ENCODE measurements around the gene MAST1.
"Not testable (repeated sequence)": the region's sequence is repeated elsewhere in the genome, so short reads cannot be mapped to it uniquely, and the experiment has no call there.

Gene MAST1

DNA sequence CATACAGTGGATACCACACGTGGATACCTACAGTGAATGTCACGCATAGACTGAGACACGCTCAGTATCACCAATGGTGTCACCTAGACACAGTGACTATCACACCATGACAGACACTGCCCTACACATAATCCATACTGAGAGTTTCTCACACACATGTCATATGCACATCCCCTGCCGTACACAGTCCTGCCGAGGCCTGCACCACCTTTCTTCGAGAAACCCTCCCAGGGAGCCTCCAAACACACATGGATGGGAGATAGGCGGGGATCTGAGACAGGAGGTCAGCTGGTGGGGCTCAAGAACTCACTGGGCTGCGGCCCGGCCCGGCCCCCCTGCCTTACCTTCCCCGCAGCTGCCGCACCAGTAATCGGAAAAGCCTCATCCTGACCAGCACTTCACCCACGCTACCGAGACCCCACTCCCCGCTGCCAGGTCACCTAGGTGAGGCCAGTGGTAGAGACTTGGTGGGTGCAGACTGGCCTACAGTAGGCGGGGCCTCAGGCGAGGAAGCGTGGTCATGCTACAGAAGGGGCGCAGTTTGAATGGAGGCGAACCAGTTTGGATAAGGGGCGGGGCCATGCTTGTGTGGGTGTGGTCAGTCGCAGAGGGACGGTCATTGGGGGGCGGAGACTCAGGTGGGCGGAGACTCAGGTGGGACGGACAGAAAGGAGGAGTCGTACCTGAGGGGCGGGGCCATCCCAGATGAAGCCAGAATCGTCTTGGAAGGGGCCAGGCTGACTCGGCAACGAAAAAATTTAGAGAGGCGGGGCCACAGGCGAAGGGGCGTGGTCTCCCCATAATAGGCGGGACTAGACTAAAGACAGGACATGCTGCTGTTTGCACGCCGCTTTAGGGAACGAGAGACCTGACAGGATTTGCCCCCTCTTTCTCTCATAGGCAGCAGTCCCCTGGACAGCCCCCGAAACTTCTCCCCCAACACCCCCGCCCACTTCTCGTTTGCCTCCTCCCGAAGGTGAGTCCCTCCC, 2.1 kb downstream of the MAST1 start:
- no peak for DNase-seq (ENCODE audit: low read depth)

DNA sequence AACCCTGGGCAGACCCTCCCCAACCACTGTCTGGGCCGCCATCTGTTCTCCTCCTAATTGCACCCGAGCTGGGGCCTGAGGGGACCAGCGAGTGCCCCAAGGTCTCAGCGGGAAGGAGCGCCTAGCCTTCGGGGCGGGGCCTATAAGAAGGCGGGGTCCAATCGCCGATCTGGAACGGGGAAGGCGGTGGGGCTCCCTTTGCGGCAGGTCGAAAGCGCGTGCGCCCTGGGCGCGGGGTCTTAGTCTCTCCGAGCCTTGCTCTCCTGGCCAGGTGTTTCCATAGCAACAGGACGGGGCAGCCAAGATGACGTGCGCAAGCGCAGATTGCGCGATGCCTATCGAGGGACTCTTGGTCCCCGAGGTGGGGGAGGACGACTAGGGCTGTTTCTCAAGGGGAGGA, 2.8 kb downstream of the MAST1 start:
- DNase-seq (ENCODE audit: low read depth): no peak

DNA sequence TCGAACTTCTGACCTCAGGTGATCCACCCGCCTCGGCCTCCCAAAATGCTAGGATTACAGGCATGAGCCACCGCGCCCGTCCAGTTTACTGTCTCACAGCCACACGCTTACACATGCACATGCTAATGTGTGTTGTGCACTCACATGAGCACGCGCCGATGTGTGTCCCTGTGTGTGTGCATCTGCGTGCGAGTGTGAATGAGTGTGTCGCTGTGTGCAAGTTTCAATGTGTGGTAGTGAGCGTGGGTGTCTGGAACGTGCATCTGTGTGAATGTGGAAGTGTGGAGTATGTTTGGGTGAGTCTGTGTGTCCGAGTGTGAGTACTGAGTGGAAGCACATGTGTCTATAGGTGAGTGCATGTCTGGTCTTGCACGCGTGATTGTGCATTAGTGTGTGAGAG, 4.2 kb downstream of the MAST1 start:
- no peak for DNase-seq (ENCODE audit: low read depth)

DNA sequence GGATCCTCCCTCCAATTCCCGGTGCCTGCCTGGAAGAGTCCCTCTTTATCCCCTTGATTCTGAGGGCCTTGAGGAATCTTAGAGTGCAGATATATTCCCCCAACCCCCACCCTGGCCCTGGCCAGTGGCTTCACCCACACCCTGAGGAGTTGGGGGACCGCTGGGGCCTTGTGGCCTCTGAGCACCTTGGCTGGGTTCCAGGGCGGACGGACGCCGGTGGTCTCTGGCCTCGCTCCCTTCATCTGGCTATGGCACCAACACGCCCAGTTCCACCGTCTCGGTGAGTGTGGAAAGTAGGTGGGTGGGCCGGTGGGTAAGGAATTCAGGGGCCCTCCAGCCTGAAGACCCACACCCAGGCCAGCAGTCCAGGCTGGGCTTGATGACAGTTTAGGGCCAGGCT, 5.0 kb downstream of the MAST1 start:
- no peak for DNase-seq (ENCODE audit: low read depth)

DNA sequence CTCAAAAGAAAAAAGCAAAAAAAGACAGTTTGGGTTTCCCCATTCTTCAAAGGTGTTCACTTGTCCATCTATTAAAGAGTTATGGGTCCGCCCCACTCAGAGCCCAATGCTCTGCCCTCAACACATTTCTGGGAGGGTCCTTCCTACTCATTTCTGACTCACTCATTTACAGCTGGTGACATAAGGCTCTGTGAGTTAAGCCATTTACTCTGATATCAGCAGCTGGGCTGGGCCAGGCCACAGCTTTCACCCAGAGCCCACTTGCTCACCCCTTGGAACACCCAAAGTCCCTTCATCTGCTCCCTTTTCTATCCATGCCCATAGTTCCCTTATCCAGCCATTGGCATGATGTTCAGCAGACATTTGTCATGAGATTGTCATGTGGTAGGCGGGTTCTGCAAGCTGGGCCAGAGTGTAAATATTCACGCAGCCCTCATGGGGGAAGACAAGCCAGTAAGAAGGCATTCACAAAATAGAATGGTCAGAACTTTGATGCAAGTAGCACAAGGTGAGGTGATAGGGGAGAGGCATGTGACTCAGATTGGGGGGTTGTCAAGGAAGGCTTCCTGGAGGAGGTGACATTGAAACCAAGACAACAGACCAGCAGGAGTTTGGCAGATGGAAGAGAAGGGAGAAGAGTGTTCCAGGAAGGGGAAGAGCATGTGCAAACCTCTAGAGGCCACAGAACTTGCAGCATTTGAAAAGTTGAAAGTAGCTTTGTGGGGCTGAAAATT, 5.9 kb downstream of the MAST1 start:
- DNase-seq (ENCODE audit: low read depth): no peak

DNA sequence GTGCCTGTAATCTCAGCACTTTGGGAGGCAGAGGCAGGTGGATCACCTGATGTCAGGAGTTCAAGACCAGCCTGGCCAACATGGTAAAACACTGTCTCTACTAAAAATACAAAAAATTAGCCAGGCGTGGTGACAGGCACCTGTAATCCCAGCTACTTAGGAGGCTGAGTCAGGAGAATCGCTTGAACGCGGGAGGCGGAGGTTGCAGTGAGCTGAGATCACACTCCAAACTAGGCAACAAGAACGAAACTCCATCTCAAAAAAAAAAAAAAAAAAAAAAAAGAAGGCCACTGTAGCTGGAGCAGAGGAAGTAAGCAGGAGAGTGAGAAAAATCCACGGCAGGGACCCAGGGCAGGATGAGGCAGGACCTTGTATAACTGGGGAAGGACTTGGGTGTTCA, 8.3 kb downstream of the MAST1 start:
- DNase-seq (ENCODE audit: low read depth): not testable (repeated sequence)

DNA sequence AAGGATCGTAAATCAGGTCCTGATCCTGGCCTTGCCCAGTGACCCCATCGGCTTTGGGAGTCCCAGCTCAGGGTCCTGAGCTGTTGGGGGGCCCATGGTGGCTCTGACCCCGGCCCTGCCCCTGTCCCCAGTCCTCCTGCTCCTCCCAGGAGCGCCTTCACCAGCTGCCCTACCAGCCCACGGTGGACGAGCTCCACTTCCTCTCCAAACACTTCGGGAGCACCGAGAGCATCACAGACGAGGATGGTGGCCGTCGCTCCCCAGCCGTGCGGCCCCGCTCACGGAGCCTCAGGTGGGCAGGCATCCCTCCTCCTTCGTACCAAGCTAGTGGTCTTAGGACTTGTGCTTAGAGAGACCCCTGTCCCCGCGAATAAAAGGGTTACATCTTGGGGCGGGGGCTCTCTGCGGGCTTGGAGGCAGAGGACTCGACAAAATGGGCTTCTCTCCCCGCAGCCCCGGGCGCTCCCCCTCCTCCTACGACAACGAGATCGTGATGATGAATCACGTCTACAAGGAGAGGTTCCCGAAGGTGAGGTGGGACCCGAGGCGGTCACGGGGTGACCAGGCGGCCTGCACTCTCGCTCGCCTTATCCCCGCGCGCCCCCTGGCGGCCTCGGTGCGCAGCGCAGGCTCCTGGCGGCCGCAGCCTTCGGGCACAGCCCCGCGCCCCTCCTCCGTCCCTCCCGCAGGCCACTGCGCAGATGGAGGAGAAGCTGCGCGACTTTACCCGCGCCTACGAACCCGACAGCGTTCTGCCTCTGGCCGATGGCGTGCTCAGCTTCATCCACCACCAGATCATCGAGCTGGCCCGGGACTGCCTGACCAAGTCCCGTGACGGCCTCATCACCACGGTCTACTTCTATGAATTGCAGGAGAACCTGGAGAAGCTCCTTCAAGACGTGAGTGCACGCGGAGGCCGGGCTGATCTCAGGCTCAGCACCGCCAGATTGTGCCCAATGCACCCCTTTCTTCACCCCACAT, 9.1 kb downstream of the MAST1 start:
- DNase-seq (ENCODE audit: low read depth): peak; percentile 51

DNA sequence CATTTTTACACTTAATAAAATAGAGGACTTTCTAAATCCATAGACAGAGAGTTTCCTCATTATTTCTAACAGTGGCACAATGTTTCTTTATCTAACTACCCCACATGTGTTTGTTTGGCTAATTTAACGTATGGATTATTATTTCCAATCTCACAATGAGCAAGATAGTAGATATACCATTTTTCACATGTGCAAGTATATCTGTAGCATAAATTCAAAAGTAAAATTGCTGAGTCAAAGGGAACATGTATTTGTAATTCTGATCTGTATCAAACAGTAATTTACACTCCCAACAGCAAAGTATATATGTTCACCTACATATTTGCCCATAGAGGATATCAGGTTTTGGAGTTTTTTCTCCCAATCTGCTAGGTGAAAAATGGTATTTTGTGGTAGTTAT, 18.3 kb downstream of the MAST1 start:
- no peak for DNase-seq (ENCODE audit: low read depth)

DNA sequence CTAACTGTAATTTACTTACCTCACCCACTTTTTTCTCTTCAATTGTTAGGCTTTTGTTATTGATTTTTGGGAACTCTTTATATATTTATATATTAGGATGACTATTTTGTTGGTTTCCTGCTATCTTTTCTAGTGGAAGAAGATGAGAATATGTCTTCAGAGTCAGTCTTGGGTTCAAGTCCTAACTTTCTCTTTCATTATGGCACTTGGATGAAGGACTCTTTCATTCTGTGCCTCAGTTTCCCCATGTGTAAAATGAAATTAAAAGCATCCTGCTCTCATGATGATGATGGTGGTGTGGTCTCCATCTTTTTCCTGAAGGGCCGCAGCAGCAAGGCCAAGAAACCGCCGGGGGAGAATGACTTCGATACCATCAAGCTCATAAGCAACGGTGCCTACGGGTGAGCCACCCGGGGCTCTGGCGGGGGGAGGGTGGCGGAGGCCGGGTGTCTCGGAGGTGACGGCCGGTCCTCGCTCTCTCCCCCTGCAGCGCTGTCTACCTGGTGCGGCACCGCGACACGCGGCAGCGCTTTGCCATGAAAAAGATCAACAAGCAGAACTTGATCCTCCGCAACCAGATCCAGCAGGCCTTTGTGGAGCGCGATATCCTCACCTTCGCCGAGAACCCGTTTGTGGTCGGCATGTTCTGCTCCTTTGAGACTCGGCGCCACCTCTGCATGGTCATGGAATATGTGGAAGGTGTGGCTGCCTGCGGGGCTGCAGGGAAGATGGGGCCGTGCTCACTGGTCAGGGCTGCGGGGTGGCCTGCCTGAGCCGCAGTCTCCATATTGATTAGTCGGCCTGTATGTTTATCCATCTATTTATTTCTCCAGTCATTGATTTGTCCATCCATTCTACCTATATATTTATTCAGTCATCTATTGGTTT, 20.0 kb downstream of the MAST1 start:
- DNase-seq (ENCODE audit: low read depth): no peak

DNA sequence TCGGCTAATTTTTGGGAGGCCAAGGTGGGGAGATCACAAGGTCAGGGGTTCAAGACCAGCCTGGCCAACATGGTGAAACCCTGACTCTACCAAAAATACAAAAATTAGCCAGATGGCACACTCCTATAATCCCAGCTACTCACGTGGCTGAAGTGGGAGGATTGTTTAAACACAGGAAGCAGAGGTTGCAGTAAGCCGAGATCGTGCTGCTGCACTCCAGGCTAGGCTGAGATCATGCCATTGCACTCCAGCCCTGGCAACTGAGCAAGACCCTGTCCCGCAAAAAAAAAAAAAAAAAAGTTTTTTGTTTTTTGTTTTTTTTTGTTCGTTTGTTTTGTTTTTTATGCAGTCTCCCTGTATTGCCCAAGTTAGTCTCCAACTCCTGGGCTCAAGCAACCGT, 21.2 kb downstream of the MAST1 start:
- DNase-seq (ENCODE audit: low read depth): no peak

DNA sequence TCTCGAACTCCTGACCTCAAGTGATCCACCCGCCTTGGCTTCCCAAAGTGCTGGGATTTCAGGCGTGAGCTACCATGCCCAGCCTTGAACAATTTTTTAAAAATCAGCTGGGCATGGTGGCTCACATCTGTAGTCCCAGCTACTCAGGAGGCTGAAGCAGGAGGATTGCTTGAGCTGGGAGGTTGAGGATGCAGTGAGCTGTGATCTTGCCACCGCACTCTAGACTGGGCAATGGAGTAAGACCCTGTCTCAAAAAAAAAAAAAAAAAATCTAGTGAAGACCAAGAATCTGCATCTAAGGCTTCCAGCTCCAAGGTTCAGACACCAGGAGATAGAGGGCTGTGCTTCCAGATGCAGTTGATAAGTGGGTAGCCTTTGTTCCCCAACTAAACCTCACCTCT, 25.8 kb downstream of the MAST1 start:
- DNase-seq (ENCODE audit: low read depth): no peak

DNA sequence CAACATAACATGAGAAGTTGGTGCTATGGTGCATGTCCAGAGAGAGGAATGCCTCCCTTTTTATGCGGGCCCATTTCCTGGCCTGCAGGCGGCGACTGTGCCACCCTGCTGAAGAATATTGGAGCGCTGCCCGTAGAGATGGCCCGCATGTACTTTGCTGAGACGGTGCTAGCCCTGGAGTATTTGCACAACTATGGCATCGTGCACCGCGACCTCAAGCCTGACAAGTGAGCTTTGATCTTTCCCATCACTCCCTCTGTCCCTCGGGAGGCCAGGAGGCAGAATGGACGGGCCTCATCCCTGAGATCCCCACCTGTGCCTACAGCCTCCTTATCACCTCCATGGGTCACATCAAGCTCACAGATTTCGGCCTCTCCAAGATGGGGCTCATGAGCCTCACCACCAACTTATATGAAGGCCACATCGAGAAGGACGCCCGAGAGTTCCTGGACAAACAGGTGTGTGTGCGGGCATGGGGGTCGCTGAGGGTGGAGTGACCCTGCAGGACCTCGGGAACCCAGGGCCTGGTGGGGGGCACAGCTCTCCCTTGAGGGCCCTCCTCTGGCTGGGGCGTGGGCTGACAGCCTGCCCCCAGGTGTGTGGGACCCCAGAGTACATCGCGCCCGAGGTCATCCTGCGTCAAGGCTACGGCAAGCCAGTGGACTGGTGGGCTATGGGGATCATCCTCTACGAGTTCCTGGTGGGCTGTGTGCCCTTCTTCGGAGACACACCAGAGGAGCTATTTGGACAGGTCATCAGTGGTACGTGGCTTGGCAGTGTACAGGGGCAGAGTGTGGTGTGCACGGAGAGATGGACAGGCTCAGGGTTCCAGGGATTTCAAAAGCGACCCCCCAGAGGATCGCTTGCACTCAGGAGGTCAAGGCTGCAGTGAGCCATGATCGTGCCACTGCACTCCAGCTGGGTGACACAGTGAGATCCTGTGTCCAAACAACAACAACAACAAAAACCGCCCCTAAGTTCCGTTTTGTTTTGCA, 26.7 kb downstream of the MAST1 start:
- DNase-seq (ENCODE audit: low read depth): no peak

DNA sequence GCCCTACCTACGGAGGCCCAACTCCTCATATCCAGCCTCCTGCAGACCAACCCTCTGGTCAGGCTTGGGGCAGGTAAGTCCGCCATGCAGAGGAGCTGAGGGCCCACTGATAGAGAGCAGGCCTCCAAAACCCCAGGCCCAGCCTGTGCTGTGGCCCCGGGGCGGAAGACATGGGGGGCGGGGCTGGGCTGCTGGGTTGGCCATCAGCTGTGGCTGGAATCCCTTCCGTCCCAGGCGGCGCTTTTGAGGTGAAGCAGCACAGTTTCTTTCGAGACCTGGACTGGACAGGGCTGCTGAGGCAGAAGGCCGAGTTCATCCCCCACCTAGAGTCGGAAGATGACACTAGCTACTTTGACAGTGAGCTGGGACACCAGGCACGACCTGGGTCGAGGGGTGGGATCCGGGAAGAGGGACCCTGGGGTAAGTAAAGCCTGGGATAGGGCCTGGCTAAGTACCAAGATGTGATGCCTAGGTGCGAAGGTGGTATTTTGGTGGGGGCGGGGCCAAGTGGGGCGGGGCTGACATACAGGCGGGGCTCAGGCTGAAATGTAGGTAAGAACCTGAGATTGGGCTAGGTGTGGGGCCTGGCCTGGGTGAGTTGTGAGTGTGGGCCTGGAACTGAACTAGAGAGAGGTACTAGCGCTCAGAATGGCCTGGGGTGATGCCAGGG, 27.6 kb downstream of the MAST1 start:
- no peak for DNase-seq (ENCODE audit: low read depth)

DNA sequence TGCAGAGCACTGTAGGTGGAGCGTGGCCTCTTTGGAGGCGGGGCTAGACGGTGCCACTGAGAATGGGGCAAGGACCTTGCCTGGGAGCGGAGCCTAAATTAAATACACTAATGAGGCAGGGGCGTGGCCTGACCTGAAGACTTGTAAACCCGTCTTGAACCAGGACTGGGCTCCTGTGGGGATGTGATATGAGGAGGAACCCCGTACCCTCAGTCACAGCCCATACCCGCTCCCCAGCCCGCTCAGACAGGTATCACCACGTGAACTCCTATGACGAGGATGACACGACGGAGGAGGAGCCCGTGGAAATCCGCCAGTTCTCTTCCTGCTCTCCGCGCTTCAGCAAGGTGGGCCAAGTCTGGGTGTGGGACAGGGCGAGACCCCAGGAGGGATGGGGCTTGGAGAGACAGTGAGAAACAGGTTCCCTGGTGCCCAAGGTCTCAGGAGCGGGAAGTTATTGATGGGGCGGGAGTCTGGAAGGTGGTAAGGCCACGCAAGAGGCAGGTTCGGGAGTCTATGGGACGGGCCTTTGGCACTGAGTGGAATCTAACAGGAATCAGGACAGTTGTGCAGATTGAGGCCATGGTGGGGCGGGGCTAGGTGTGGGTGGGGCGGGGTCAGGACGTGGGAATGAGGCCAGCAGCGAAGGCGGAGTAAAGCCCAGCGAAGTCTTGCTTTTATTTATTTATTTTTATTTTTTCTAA, 28.3 kb downstream of the MAST1 start:
- no peak for DNase-seq (ENCODE audit: low read depth)

DNA sequence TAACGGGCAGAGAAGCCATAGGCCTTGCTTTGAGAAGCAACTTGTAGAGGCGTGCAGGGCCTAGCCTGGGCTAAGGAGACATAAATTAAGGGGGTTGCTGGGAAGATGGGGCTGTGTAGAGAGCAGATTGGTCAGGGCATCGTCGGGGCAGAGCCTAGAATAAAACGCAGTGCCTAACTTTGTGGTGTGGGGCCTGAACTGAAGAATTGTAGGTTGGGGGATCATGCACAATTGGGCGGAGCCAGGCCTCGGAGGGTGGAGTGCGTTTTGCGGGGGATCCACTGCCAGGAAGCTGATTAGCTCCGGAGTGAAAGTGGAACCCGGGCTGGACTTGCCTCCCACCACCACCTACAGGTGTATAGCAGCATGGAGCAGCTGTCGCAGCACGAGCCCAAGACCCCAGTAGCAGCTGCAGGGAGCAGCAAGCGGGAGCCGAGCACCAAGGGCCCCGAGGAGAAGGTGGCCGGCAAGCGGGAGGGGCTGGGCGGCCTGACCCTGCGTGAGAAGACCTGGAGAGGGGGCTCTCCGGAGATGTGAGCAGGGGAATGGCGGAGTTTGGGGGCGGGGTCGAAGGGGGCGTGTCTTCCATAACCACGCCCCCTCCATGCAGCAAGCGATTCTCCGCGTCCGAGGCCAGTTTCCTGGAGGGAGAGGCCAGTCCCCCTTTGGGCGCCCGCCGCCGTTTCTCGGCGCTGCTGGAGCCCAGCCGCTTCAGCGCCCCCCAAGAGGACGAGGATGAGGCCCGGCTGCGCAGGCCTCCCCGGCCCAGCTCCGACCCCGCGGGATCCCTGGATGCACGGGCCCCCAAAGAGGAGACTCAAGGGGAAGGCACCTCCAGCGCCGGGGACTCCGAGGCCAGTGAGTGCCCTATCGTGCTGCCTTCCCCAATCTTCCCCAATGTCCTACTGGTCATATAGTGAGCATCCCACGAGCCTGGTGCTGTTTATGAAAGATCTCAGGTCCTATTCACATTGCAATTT, 29.1 kb downstream of the MAST1 start:
- DNase-seq (ENCODE audit: low read depth): no peak

DNA sequence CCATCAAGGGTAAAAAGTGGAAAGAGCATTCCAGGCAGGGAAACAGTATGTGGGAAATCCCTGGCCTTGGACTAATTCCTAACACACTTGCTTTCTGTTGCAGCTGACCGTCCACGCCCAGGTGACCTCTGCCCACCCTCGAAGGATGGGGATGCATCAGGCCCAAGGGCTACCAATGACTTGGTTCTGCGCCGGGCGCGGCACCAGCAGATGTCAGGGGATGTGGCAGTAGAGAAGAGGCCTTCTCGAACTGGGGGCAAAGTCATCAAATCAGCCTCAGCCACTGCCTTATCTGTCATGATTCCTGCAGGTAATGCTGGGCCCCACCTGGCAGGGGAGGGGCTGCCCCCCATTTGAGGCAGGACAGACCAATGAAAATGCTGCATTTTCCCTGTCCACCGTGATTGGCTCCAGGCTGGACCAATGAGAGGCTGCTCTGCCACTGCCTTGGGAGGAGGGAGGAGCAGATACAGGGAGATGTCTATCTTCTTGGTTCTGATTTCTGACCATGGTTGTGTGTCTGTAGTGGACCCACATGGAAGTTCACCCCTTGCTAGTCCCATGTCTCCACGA, 30.3 kb downstream of the MAST1 start:
- DNase-seq (ENCODE audit: low read depth): no peak

DNA sequence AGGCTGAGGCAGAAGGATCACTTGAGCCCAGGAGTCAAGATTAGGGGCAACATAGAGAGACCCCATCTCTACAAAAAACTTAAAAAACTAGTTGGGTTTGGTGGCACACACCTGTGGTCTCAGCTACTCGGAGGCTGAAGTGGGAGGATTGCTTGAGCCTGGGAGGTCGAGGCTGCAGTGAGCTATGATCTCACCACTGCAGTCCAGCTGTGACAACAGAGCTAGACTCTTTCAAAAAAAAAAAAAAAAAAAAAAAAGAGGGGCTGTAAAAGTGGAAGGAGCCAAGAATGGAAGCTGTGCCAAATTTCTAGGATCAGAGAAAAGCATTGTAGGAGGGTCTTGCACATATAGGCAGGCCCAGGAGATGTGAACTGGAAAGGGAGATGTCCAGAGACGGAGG, 33.4 kb downstream of the MAST1 start:
- no peak for DNase-seq (ENCODE audit: low read depth)

Data from GM04504 (cell line).